GM10248 (cell line): ENCODE results near the gene IQCH.

Experiments used
- CTCF ChIA-PET: fragments of 300-600 bp; sonication (Branson Sonifier 250); formaldehyde crosslinking; extraction: SDS; loops from one replicate; lab custom pipeline; 2021; ENCODE audit warnings: antibody characterized with exemption; lab: Yijun Ruan, JAX
- POLR2A ChIA-PET: fragments of 350-650 bp; sonication (Branson Sonifier 250); formaldehyde crosslinking; extraction: SDS; loops from one replicate; lab custom pipeline; 2020; ENCODE audit warnings: antibody characterized with exemption; lab: Yijun Ruan, JAX
- DNase-seq: peaks from one replicate; pipeline ENCODE4 v3.0.0; 2012; ENCODE audit errors: extremely low spot score
- CTCF ChIP-seq: IDR thresholded peaks from 2 replicates; pipeline ENCODE4 v1.5.1; 2012; ENCODE audit warnings: mild to moderate bottlenecking, low read depth; ENCODE audit errors: extremely low read depth, missing control alignments, control extremely low read depth

The IQCH gene

GRCh38 chr15:67215102-67215501, 39.5 kb upstream of the IQCH start:
- TF ChIP-seq CTCF, result no peak
- ChIA-PET POLR2A (no interaction called here), CTCF (interaction anchor here (1.5 kb wide), 1 partner anchor 13 kb away, joined by 3 read pairs; no protein-coding TSS in a partner anchor)
- DNase-seq, result no peak

GRCh38 chr15:67216859-67217258, 37.7 kb upstream of the IQCH start:
- DNase-seq, result no peak
- ChIA-PET POLR2A (no interaction called here), CTCF (no interaction called here)
- no peak for TF ChIP-seq CTCF

GRCh38 chr15:67218428-67218827, 36.2 kb upstream of the IQCH start:
- TF ChIP-seq CTCF, result no peak
- no peak for DNase-seq
- ChIA-PET POLR2A (no interaction called here), CTCF (interaction anchor here (1.1 to 1.2 kb wide), 2 partner anchors 10 to 21 kb away, joined by 3 to 4 read pairs; no protein-coding TSS in a partner anchor)

GRCh38 chr15:67219288-67219687, 35.3 kb upstream of the IQCH start:
- ChIA-PET POLR2A (no interaction called here), CTCF (interaction anchor here (1.1 kb wide), 1 partner anchor 20 kb away, joined by 4 read pairs; no protein-coding TSS in a partner anchor)
- TF ChIP-seq CTCF, result no peak
- no peak for DNase-seq

GRCh38 chr15:67224889-67225288, 29.7 kb upstream of the IQCH start:
- TF ChIP-seq CTCF, result no peak
- no peak for DNase-seq
- ChIA-PET CTCF (no interaction called here), POLR2A (no interaction called here)

GRCh38 chr15:67225336-67225735, 29.2 kb upstream of the IQCH start:
- CTCF ChIA-PET, result no interaction called here
- no peak for TF ChIP-seq CTCF
- POLR2A ChIA-PET, result no interaction called here
- DNase-seq, result no peak
